HG03025 (cell line): ENCODE measurements around the gene CACNA2D3.

Experiments
- ATAC-seq: cut with Tn5 transposase; IDR thresholded peaks from one replicate; pipeline ENCODE4 v1.9.1; 2021; ENCODE audit warnings: mild to moderate bottlenecking, moderate library complexity; ENCODE audit not compliant: unreplicated experiment, low FRiP score

CACNA2D3 gene

DNA sequence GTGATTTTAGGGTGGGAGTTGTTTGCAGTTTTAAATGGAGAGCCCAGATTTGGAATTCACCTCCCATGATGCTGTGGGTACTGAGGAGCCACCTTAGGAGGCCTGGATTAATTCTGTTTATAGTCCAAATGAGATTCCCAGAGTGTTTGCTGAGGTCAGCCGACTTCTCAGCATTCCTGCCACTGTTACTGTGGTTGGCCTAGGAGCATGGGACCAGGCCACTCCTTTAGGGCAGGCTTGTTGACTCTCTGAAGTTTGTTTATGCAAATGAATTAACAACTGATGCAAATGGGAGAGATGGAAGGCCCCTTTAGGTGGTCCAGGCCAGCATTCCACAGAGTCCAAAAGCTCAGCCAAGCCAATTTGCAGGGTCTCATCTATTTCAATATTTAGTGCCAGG is 46.1 kb downstream of the CACNA2D3 start:
- ATAC-seq: no peak

- no peak for ATAC-seq
These were observed 47.2 kb downstream of the CACNA2D3 start for GRCh38 chr3:54169524-54169923.

GRCh38 chr3:54171509-54171908 is 49.2 kb downstream of the CACNA2D3 start:
- ATAC-seq: no peak

DNA sequence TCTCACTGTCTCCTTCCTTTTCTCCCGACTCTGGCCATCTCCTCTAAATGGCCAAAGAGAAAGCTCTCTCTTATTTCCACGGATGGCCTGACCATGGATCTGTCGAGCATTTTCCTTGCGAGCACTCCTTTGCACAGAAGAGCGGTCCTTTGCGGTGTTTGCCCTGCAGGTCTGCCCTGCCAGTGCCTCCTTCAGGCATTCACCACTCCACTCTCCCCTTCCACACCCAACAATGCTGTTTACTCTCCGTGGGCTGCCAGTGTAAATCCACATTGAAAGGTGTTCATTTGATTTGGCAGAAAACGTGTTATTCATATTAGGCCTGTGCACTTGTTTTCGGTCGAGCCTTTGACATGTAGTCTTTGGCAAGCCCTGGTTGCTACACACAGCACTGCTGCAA is 49.6 kb downstream of the CACNA2D3 start:
- no peak for ATAC-seq

- no peak for ATAC-seq
These were observed 51.0 kb downstream of the CACNA2D3 start for GRCh38 chr3:54173371-54173770.

DNA sequence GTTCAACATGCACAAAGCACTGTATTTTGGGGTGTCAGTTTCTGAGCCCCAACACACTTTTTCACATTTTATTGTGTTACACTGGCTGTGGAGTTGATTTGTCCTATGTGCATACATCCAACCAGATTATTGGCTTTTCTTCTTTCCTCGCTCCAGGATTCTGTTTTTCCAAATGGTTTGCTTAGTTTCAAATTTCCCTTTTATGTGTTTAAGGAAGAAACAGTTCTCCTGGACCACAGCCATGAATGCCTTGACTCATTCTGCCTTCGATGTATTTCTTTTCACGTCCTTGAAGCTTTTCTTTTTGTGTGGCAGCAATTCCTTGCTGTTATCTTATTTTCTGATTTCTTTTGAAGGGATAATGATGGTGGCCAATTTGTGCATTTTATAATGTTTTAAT is 53.8 kb downstream of the CACNA2D3 start:
- ATAC-seq: no peak

DNA sequence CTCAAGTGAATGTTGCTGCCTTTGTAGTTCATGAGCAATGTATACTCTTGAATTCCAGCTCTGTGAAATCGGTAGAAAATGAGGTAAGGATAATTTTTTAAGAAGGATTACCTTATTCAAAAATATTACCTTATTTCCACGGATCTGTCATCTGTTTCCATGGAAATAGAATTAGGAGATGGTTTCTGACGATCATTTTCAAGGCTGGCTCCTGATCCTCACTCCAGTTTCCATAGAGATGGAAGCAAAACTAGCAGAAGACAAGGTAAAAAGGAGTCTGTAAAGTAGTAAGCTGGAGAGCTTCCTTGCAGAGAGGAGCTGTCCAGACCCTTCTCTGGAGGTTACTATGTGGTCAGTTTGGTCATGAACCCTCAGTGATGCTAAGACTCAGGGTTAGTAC is 55.5 kb downstream of the CACNA2D3 start:
- no peak for ATAC-seq

DNA sequence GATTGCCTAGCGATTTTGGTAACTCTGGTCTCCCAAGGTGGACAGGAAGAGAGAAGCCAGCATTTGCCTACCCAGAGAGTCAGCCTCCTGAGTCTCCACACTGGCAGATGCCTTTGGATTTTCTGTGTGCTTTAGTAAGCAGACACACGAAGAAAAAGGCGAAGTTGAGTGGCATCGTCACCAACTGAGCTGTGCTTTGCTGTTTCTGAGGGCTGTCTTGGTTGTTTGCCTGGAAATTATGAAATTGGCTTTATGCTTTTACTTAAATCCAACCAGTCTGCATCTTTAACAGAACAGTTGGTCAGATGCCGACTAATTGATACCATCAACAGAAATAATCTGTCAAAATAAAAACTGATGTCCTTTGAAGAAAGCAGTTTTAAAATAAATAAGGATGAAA is 56.0 kb downstream of the CACNA2D3 start:
- ATAC-seq: no peak

- ATAC-seq: no peak
These were observed 58.6 kb downstream of the CACNA2D3 start for GRCh38 chr3:54180921-54181320.

DNA sequence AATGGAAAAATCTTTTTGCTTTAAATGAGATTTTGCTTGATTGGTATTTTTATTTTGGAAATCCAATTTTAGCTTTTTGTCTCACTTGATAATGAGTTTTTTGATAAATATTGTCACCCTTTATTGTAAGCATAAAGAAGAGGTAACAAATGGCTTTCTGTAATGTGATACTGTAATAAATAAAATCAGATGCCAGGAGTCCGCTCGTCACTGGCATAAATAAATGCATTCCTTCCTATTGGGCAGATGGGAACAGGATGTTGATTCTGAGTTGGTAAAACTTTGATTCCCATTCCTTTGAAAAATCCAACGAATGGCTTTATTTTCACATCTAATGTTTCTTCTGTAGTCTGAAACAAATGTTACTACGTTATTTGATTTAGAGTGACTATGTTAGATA is 59.9 kb downstream of the CACNA2D3 start:
- ATAC-seq: no peak

DNA sequence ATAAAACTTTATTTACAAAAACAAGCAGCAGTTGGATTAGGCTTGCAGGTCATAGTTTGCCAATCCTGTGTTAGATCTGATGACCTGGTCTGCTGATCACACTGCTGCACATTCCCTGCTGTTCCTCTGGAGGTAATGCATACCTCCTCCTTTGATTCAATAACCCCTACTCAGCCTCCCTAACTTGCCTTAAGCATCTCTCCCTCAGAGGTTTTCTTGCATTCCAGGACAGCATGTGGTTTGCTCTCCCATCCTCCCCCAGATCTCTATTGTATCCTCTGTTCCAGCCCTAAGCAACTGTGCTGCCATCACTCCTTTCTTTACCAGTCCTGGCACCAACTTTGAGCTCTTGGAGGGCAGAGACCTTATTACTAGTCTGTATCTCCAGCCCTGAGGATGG is 63.4 kb downstream of the CACNA2D3 start:
- no peak for ATAC-seq

DNA sequence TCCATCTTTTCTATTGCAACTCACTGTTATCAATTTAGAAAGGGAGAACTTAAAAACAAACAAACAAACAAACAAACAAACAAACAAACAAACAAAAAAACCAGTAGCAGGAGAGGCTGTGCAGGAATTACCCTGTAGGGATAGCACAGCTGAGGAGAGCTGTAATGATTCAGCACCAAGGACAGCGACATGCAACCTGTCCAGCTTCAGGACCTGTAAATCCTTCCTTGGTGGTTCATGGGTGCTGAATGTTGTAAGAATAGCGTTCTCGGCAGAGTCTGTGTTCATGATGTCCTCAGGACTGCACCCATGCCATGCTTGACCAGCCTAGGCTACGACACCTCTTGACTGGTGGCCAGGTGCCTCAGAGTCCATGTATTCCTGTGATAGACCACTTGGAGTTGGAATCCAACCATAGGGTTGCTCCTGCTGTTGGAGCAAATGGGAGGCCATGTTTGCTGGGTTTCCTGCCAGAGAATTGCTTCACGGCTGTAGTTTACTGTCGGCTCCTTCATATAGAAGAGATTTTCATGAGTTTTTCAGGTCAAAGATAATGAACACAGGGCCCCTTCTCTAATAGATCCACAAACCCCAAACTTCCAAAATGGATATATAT is 65.9 kb downstream of the CACNA2D3 start:
- ATAC-seq: no peak

GRCh38 chr3:54191220-54191619 is 68.9 kb downstream of the CACNA2D3 start:
- no peak for ATAC-seq

DNA sequence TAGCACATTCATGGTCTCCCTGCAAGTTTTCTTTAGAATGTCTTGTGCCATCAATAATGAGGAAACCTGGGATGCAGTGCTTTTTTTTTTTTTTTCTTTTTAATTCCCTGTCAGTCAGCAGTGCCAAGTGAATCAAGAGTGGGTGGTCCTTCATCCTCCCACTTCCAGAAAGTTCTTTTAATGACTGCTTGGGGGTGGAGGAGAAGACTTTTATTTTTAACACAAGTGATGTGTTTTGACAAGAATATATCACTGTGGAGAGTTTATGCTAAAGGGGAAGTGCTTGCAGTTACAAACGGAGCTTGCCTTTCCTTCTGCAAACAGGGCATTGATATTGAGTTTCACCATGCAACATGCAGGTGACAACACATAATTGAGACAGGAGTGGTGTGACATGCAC is 69.7 kb downstream of the CACNA2D3 start:
- ATAC-seq: no peak

GRCh38 chr3:54193093-54193492 is 70.7 kb downstream of the CACNA2D3 start:
- no peak for ATAC-seq

DNA sequence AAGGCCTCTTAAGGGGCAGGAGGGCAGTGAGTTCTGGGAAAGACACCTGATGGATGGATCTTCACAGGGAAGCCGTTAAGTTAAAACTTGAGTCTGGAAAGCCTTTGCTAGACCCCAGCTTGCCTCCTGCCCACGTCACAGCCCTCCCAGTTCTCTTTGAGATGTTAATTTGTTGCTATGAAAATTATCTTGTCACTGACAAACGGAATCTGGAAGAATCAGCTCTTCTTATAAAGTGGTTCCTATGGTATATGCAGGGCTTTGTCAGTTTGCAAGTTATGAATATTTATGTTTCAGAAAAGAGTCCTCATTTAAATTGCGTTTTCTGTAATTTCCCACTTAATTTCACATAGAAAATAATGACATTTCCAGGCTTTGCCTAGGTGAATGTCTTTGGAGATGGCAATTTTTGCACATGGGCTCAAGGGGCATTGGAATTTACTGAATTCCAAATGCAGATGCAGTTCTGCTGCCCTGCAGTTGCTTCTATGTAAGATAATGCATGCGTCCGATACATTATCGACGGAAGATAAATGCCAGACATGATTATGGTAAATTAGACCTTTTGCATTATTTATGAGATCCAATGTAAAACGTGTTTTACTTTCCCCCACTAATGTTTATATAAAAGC is 74.1 kb downstream of the CACNA2D3 start:
- ATAC-seq: no peak

GRCh38 chr3:54197509-54197908 is 75.2 kb downstream of the CACNA2D3 start:
- no peak for ATAC-seq

DNA sequence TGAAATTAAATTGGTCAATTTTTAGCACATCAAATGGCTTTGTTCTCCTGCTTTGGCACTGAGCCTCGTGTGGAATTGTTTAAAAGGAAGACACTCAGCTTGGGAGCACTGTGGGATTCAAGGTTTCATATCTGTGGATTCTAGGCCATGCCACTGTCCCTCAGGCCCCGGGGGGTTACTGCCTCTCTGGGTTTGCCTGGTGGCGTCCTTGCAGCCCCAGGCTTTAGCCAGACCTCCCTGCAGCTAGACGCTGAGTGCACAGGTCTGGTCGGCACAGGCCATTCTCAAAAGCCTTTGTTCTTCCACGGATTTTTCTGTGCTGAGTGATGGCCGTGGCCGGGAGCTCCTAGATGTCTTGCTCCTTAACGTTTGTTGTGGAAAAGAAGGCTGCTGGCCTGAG is 76.2 kb downstream of the CACNA2D3 start:
- no peak for ATAC-seq

- no peak for ATAC-seq
These were observed 79.7 kb downstream of the CACNA2D3 start for GRCh38 chr3:54202054-54202453.

- no peak for ATAC-seq
These were observed 80.4 kb downstream of the CACNA2D3 start for GRCh38 chr3:54202651-54203248.

GRCh38 chr3:54206874-54207273 is 84.5 kb downstream of the CACNA2D3 start:
- no peak for ATAC-seq

DNA sequence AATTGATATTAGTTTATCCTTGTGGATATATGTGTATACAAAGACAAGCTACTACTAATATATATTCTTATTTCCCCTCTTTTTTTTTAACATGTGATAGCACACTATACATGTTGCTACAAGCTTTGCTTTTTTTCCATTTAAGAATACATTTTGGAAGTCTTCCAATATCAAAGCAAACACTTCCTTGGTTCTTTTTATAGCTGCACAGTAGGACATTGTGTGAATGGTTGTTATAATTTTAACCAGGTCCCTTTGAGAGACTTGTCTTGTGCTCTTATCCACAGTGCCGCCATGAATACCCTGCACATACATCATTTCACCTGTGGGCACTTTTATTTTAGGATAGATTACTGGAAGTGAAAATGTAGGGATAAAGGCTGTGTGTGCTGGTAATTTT is 88.7 kb downstream of the CACNA2D3 start:
- ATAC-seq: no peak
